ENCODE measurements around the gene ACOX3.
"Not testable (repeated sequence)": the region's sequence is repeated elsewhere in the genome, so short reads cannot be mapped to it uniquely, and the experiment has no call there.

ACOX3 gene

DNA sequence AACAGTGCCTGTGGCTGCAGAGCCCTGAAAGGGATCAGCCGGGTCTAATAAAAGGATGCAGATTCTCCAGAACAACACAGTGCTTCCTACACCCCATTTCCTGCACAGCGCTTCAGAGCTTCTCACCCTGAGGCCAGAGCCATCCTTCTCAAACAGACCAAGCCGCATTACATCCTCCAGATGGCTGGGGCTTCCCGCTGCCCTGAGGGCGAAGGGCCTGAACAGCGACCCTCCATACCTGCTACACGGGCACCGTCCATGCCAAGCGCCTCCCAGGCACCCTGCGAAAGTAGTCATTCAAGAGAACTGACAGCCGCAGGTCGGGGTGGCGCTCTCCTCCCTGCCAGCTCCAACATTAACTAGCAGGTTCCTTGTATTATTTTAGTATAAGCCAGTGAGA is 36.5 kb downstream of the ACOX3 start:
- no peak for DNase-seq

DNA sequence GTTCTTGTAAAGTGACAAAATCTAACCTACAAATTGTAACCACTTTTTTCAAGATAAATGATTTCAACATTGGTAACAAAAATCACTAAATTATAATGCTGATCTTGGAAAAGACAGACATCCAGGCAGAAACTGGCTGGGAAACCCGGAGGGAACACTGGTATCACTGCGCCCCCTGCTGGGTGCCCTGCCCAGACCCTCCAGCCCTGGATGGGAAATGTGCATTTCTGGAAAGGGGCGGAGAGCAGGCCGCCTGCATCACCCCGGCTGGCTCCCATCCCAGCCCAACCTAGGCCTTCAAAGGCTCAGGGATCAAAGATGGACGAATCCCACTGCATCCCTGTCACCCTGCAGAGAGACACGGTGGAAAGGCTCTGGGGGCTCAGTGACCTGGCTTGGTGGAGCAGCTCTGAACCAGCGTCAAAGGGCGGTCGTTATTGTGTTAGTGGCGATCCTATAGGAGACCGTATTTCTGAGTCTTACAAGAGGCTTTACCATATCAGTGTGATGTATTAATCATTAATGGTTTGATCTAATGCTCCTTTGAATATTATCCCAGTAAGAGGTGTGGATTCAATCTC is 37.3 kb downstream of the ACOX3 start:
- peak; percentile 32 to 45 for DNase-seq

DNA sequence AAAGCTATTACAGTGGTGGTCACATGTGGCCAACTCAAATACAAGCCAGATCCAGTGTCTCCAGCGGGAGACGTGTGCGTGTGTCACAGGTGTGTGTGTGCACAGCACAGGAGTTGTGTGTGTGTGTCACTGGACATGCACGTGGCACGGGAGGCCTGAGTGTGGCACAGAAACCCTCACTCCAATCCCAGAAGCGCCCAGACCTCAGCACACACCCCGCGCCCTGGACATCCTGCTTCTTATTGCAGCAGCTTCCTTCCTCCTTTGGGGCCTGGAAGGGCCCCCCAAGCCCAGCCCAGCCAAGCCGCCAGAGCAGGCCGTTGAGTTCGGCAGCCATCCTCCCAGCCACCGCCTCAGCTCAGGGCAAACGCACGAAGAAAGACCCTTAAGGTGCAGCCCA is 37.9 kb downstream of the ACOX3 start:
- no peak for DNase-seq

DNA sequence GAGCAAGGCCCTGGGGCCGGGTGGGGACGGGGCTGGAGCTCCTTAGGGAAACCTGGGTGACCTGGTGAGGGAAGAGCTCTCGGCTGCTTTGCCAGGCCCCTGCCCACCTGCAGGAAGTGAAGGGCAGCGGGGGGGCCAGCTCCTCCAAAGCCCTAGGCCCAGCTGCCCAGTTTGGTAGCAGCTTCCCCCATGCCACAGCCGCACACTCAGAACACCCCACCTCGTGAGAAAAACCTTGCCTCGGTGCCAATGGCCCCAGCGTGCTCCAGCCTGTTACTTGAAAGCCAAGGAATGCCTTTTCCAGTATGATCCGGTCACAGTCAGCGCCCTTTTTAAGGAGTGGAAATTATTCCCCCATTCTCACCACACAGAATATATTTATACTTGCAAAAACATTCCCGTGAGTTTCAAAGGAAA is 38.3 kb downstream of the ACOX3 start:
- DNase-seq, result no peak

DNA sequence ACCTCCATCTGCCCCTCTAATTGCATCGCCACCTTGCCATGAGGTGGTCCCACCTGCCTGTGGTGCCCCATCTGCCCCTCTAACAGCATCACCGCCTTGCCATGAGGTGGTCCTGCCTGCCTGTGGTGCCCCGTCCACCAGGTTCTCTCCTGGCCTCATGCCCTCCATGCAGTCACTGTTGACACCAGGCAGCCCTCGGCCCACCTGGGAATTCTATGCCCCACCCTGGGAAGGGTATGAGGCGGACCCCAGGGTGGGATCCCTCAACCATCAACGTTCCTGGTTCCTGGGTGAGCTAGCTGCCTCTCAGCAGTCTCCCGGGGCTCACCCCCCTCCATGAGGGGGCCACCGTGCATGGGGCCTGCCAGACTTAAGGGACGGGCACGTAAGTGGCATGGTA is 38.9 kb downstream of the ACOX3 start:
- no peak for DNase-seq

DNA sequence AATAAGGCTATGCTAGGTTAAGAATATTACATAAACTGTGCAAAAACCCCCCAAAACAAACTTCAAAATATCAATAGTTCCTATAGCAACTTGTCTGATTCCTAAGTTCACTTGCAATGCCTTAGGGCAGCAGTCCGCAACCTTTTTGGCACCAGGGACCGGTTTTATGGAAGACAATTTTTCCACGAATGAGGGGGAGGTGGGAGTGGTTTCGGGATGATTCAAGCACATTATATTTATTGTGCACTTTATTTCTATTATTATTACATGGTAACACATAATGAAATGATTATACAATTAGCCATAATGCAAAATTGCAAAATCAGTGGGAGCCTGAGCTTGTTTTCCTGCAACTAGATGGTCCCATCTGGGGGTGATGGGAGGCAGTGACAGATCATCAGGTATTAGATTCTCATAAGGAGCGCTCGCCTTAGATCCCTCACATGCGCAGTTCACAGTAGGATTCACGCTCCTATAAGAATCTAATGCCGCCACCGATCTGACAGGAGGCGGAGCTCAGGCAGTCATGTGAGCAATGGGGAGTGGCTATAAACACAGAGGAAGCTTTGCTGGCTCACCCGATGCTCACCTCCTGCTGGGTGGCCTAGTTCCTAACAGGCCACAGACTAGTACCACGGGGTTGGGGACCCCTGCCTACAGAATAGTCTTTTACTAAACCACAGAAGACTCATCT is 39.7 kb downstream of the ACOX3 start:
- no peak for DNase-seq

DNA sequence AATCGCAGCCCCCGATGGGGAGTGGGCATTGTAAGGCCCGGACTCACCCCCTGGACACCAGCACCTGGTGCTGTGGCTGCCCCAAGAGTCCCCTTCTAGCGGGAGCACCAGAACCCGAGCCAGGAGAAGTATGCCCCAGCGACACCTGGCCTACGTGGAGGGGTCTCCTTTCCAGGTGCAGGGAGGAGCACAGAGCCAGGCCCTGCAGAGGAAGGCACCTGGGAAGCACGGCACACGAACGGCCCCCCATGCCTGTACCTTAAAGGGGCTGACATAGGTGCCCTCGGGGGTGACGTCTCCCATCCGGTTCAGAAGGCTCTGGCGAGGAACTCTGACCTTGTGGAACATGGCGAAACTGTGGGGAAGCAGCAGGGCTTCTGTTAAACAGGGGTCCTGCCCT is 41.2 kb downstream of the ACOX3 start:
- no peak for DNase-seq

DNA sequence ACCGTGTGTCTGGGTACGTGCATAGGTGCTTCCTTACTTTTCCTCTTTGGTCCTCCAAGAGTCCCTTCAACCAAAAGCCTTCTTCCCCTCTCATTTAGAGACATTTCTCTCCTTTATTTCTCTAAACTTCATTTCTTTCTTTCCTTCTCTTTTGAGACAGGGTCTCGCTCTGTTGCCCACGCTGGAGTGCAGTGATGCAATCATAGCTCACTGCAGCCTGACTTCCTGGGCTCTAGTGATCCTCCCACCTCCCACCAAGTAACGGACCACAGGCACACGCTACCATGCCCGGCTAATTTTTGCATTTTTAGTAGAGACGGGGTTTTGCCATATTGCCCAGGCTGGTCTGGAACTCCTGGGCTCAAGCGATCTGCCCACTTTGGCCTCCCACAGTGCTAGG is 42.2 kb downstream of the ACOX3 start:
- no peak for DNase-seq

DNA sequence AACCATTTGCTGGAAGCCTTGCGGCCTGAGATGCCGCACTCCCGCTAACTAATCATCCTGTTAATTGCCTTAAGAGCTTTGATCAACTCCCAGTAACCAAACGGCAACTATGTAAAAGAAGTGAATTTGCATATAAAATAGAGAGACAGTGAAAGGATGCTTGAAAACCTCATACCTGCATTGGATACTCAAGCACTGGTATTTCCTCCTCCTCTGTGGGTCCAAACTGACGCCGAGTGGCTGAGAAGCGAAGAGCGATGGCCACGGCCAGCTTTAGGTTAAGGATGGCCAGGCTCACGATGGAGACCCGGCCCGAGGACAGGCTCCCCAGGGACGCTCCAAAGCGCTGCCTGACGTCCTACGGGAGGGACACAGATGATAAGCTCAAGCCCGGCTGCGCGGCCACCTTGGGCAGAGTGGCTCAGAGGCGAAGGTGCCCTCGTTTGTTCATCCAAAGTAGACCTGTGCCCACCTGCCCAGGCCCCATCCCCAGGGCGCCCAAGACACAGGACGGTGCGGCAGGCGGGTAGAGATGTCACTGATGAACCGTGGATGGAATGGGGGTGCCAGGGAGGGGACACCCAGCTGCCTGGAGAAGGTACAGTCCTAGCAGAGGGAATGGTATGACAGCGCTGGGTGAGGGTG is 43.6 kb downstream of the ACOX3 start:
- DNase-seq, result no peak

DNA sequence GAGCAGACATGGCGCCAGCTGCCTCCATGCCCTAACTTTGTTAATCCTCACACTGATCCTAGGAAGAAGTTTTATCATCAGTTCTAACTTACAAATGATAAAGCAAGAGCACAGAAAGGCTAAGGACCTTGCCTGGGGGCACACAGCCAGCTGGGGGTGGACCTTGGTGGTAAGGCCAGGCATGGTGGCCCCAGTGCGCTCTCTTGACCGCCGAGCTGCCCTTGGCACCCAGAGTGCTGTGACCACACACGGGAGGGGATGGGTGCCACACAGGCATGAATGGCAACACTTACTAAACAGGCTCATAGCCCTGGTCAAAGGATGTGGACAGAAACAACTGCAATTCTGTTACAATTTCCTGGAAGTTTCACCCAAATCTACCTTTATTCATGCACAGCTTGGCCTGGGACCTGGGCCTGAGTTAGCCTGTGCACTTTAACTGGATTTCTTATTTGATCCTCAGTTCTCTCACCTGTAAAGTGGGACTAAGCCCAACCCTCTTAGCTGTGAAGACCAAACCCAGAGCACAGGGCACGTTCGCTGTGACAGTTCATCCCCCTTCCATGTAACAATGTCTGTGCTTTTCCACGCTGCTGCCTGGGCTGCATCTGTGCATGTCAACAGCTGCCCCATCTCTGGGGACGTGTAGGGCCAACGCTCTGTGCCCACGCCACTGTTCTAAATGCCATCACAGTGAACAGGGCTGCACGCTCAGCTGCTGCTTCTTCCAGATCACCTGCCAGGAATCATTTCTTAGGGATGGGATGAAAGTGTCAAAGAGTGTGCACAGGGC is 44.8 kb downstream of the ACOX3 start:
- no peak for DNase-seq

DNA sequence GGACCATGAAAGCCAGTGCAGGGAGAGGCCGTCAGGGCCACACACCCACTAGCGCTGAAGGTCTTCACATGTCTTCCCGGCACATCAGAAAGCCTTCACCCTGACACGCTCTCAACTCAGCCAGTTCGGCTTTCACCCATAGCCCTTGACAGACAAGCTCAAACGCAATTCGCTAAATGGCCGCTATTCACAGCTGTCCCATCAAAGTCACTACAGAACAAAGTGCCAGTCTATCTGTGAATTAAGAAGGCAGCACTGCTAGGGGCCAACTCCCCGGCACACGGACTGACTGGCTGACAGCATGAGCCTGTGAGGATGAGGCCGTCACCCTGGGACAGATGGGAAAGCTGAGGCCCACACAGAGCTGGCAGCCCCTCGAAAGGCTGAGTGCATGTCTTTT is 45.7 kb downstream of the ACOX3 start:
- no peak for DNase-seq

DNA sequence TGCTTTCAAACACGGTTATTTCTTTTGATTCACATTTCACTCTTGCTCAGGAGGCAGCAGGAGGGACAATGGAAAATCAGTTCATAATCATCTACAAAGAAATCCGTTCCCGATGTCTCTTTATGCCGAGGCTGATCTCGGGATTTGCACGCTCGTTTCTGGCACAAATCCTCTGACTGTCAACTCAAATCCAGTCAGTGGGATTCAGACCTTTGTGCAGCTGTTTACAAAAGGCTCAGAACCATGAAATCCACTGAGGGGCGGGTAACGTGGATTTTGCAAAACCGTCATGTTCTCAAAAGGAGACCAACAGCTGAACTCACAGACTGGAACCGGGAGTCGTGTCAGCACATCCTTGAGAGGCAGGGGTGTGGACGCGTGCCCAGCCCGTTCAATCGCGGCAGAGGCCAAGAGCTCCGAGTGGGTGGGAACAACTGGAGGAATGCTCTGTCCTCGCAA is 46.4 kb downstream of the ACOX3 start:
- DNase-seq, result no peak

DNA sequence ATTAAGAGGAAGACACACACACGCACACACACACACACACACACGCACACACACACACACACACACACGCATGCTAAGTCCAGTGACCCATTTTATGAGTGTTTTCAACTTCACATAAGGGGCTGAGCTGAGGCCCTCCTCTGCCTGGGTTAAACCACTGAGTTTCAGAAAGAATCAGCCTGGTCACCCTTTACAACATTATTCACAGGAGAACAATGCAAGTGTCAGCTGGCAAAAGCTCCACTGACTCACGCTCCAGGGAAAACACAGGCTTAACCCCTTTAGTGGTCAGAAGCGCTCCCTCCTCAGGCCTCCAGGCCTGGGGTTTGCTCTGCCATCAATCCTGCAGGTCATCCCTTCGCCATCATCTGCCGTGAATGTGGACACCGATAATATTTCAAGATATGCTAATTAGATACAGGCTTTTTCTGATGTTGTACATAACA is 46.9 kb downstream of the ACOX3 start:
- no peak for DNase-seq

DNA sequence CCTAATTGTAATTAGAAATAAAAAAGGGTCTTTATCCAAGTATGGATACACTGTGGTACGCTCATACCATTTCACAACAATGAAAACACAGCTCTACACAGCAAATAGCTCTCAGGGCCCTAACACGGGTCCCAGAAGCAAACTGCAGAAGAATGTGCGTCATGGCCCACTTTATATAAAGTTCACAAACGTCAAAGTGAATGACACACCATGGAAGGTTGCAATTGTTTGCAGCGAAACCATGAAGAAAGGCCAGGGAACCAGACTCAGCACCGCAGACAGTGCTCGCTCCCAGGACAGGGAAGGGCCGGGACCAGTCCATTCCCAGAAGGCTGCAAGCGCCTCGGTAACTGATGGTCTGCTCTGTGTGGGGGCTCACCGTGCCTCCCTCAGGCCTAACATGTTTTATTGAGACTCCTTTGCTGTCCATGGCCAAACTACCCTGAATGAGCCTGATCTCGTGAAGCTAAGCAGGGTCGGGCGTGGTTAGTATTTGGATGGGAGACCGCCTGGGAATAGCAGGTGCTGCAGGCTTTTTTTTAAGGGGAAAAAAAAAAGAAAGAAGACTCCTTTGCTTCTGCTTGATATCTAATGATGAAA is 47.8 kb downstream of the ACOX3 start:
- DNase-seq, result peak in 1 of 2 donors; percentile 8

DNA sequence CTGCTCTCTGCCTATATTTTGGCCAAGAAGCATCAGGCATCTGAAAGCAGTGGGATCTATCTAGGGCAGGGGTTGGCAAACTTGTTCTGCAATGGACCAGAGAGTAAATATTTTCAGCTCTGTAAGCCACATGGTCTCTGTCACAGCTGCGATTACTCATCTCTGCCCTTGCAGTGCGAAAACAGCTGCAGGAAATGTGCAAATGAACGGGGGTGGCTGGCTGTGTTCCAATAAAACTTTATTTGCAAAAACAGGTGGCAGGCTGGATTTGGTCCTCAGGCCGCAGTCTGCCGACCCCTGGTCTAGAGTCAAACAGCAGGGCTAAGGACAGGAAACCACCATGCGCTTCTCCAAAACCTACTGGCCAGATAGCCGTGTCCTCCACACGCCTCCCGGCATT is 48.6 kb downstream of the ACOX3 start:
- no peak for DNase-seq

DNA sequence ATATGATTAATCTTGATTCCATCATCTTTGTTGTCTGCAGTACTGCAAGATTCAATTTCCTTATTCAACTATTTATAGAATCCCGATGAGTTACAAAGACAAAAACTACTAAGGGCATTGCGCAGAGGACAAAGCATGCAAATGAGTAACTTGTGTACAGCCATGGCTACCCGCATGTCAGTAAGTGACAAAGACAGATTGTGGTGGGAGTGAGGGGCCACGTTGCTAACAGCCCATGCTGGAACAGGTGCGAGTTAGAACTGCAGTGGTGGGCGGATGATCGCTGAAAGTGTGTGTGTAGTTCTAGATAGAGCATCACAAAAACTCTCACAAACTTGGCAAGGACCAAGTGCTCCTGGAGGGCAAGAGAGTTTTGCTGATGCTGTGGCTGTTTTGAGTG is 49.5 kb downstream of the ACOX3 start:
- DNase-seq, result no peak

DNA sequence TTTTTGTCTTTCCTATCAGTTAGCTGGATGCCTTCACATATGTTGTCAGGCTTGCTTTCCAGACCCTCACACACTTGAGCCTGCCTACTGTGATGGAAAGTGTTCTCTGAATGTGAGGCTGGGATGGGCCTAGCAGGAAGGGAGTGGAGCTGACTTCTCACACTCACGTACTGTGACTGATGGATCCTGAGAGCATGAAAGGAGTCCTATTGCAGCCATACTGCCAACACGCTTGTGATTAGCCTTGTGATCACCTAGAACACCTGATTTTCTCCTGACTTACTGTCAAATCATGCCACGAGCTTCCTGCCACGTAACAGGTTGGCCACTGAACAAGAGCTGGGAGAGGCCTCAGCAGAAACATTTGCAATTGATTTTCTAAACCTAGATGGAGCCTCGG is 49.9 kb downstream of the ACOX3 start:
- DNase-seq, result no peak

DNA sequence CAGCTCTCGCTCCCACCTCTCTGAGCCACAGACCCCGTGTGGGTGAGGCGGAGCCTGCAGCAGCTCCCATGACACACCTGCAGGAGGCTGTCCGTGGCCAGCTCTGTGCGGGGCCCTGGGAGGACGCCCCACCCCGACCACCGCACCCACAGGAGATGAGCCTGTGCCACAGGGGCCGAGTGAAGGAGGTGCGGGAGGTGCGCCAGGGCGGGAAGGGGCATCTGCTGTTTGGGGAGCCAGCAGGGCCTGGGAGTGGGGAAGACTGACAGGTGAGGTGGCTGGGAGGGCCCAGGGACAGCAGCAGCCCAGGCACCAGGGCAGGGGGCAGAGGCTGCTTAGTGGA is 52.0 kb downstream of the ACOX3 start:
- DNase-seq, result no peak

DNA sequence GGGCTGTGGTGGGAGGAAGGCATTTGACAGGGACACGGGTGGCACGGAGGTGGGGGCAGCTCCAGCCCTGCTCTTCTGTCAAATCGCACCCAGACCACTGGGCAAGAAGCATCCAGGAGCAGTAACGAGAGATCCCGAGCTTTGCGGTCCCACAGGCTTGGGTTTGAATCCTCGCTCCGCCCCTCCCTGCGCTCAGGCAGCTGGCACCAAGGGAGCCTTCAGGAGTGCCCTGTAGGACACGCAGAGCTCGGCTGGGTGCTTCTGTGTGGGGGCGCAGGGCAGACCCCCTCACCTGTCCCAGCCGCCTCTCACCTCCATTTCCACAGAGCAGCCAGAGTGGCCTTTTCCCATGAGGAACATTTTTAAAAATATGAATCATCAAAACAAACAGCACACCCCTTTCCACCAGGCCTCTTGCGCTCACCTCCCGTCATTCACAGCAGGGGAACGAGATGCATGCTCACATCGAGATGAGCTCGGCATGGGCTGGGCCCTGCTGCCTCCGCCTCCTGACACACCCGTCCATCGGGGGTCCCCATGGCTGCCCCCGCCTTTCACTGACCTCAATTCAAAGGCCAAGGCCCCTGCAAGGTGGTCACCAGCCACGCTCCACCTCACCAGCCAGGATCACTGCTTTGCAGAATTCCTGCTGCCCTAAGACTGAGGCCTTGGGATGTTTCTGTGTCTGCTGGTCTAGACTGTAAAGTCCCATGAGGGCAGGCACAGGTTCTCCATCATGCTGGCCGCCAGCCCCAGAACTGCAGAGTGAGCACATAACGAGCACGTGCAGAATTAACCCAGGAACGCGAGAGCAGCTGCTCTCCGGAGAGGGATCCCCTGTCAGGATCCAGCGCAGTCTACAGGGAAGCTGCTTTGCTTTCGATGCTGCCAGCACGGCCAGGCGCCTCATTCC is 52.7 kb downstream of the ACOX3 start:
- DNase-seq, result no peak

DNA sequence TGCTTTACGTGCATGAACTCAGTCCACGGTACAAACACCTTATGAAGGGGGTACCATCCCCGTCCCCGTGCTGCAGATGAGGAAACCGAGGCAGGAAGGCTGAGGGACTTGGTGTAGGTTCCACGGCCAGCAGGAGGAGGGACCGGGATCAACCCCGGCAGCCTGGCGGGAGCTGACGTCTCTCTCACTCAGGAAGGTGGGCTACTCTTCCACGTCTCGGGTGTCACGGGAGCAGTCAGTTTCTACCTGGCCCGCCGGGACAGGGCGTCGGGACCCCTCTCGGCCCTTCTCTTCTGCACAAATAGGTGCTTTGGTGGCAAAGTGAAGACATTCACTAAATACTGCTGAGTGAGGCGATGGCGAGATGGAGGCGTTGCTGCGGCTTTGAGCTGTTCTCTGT is 53.3 kb downstream of the ACOX3 start:
- DNase-seq, result no peak

DNA sequence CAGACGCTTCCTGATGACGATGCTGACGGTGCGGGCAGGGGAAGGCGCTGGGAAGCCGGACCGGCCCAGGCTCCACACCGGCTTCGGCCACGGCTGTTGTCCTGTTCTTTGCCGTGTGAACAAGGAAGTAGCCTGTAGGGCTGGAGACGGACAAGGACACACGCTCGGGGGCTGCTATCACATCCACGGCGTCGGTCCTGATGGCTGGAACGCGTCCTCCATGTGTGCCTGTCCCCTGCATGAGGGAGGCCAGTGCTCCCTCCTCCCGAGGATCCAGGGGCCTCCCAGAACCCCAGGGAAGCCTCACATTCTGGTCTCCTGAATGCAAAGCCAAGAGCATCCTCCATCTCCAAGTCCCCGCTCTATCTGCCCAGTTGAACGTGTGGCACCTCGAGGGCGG is 53.8 kb downstream of the ACOX3 start:
- DNase-seq, result no peak

DNA sequence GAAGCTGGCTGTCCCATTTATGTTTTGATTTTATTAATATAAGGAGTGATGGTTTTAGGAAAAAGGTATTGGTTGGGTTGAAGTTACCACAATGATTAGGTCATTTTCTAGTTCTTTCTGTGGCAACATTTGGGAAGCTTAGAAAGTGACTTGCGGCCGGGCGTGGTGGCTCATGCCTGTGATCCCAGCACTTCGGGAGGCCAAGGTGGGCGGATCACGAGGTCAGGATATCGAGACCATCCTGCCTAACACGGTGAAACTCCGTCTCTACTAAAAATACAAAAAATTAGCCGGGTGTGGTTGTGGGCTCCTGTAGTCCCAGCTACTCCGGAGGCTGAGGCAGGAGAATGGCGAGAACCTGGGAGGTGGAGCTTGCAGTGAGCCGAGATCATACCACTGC is 54.4 kb downstream of the ACOX3 start:
- DNase-seq, result not testable (repeated sequence)

Measured in CD4-positive, alpha-beta T cell treated with Interleukin-1 beta for 1 hour (primary cell).